Activated CD4-positive, alpha-beta T cell treated with anti-CD3 and anti-CD28 coated beads for 36 hours (primary cell): ENCODE results near the gene GPC6. TPM values are rescaled to one million over a fixed set of nuclear protein-coding genes. Genes with fewer than 3 reads are reported as not detected.

Experiments used
- ATAC-seq: fragments of 200-7000 bp; cut with Tn5 transposase; one replicate; pipeline ENCODE4 v1.10.0; 2021; ENCODE audit warnings: mild to moderate bottlenecking, moderate library complexity
- CTCF ChIA-PET: fragments of 350-600 bp; sonication (Branson Sonifier 250); formaldehyde crosslinking; loops from one replicate; lab custom pipeline; 2021; ENCODE audit warnings: antibody characterized with exemption; lab: Charles Lee
- POLR2A ChIA-PET: fragments of 350-600 bp; sonication (Branson Sonifier 250); formaldehyde crosslinking; loops from one replicate; lab custom pipeline; 2021; ENCODE audit warnings: antibody characterized with exemption, inconsistent platforms; lab: Charles Lee
- DNase-seq: peaks from one replicate; pipeline ENCODE4 v3.0.0-alpha.2; 2020
- H3K27ac Mint-ChIP-seq: one replicate; pipeline ENCODE4 v1.8.0; 2021; ENCODE audit warnings: mixed read lengths
- H3K27me3 Mint-ChIP-seq: one replicate; pipeline ENCODE4 v1.8.0; 2021; ENCODE audit warnings: mixed read lengths
- H3K36me3 Mint-ChIP-seq: one replicate; pipeline ENCODE4 v1.8.0; 2021; ENCODE audit warnings: low read depth, mixed read lengths
- H3K4me1 Mint-ChIP-seq: one replicate; pipeline ENCODE4 v1.8.0; 2021; ENCODE audit warnings: mixed read lengths
- H3K4me3 Mint-ChIP-seq: one replicate; pipeline ENCODE4 v1.8.0; 2021; ENCODE audit warnings: mild to moderate bottlenecking, moderate library complexity, mixed read lengths
- H3K9me3 Mint-ChIP-seq: one replicate; pipeline ENCODE4 v1.8.0; 2021; ENCODE audit warnings: low read depth, mixed read lengths
- intact Hi-C, 2 experiments: fragments of 100-400 bp; cut with DNase I in 1 of 2; cut with micrococcal nuclease in 1 of 2; formaldehyde crosslinking; loops; one replicate each; pipeline versions ENCODE4 v1.14.2 to v1.15.1; 2022 to 2024; cut with DNase I, micrococcal nuclease
- total RNA-seq, 2 experiments: library from RNA; stranded (reverse); gene quantifications; one replicate each; pipeline ENCODE4 v1.2.3, GENCODE V29; 2021

The GPC6 gene
- total RNA-seq, 2 experiments from 2014 or later: not detected

GRCh38 chr13:94239135-94239534 is 1012.5 kb downstream of the GPC6 start:
- Mint-ChIP-seq H3K9me3 (no peaks in the 10 kb centered on the region), H3K4me1 (peaks cover 40% of the 10 kb centered on the region), H3K27me3 (no peaks in the 10 kb centered on the region), H3K27ac (no peak overlapping the region), H3K36me3 (no peaks in the 10 kb centered on the region), H3K4me3 (no peak overlapping the region)
- CTCF ChIA-PET: interaction anchor here (0.6 to 2.0 kb wide), 3 partner anchors 21 to 607 kb away, joined by 3 to 5 read pairs (median 3); no protein-coding TSS in a partner anchor
- POLR2A ChIA-PET: interaction anchor here (0.5 kb wide), 1 partner anchor 9 kb away, joined by 3 read pairs; no protein-coding TSS in a partner anchor
- intact Hi-C loops: loop anchor here (1.0 to 10.0 kb wide), 5 partner anchors 113 to 445 kb away; partner anchors contain the start of gene GPR180 (in 1 of the 2)
- ATAC-seq (peak; percentile 68), DNase-seq (peak; percentile 23)

- H3K27ac Mint-ChIP-seq: no peak overlapping the region
- CTCF ChIA-PET: no interaction called here
- no peaks in the 10 kb centered on the region for H3K27me3 Mint-ChIP-seq
- H3K4me3 Mint-ChIP-seq: no peak overlapping the region
- H3K4me1 Mint-ChIP-seq: peaks cover 26% of the 10 kb centered on the region
- H3K9me3 Mint-ChIP-seq: peaks cover 2% of the 10 kb centered on the region
- POLR2A ChIA-PET: no interaction called here
- ATAC-seq (no peak), DNase-seq (no peak)
- no peaks in the 10 kb centered on the region for H3K36me3 Mint-ChIP-seq
- intact Hi-C loops: no loop called here
These were observed 1015.9 kb downstream of the GPC6 start for GRCh38 chr13:94242554-94242953.

GRCh38 chr13:94243551-94243950 is 1016.9 kb downstream of the GPC6 start:
- no peaks in the 10 kb centered on the region for H3K36me3 Mint-ChIP-seq
- DNase-seq (no peak), ATAC-seq (no peak)
- intact Hi-C loops: no loop called here
- H3K27ac Mint-ChIP-seq: no peak overlapping the region
- no peak overlapping the region for H3K4me3 Mint-ChIP-seq
- H3K4me1 Mint-ChIP-seq: peaks cover 19% of the 10 kb centered on the region
- POLR2A ChIA-PET: no interaction called here
- CTCF ChIA-PET: no interaction called here
- peaks cover 2% of the 10 kb centered on the region for H3K9me3 Mint-ChIP-seq
- no peaks in the 10 kb centered on the region for H3K27me3 Mint-ChIP-seq

GRCh38 chr13:94246495-94246894 is 1019.9 kb downstream of the GPC6 start:
- ATAC-seq (no peak), DNase-seq (no peak)
- no peak overlapping the region for H3K27ac Mint-ChIP-seq
- peaks cover 8% of the 10 kb centered on the region for H3K4me1 Mint-ChIP-seq
- CTCF ChIA-PET: no interaction called here
- no peaks in the 10 kb centered on the region for H3K36me3 Mint-ChIP-seq
- H3K4me3 Mint-ChIP-seq: no peak overlapping the region
- H3K27me3 Mint-ChIP-seq: peaks cover 3% of the 10 kb centered on the region
- H3K9me3 Mint-ChIP-seq: peaks cover 7% of the 10 kb centered on the region
- POLR2A ChIA-PET: no interaction called here
- intact Hi-C loops: no loop called here

- Mint-ChIP-seq H3K9me3 (peaks cover 7% of the 10 kb centered on the region), H3K27me3 (peaks cover 3% of the 10 kb centered on the region), H3K4me1 (peaks cover 8% of the 10 kb centered on the region), H3K4me3 (no peak overlapping the region), H3K36me3 (no peaks in the 10 kb centered on the region), H3K27ac (no peak overlapping the region)
- ATAC-seq: no peak
- POLR2A ChIA-PET: interaction anchor here (0.8 kb wide), 1 partner anchor 9 kb away, joined by 3 read pairs; no protein-coding TSS in a partner anchor
- intact Hi-C loops: no loop called here
- no peak for DNase-seq
- CTCF ChIA-PET: no interaction called here
These were observed 1021.3 kb downstream of the GPC6 start for GRCh38 chr13:94247890-94248289.

- ChIA-PET CTCF (interaction anchor here (1.2 kb wide), 1 partner anchor 141 kb away, joined by 4 read pairs; no protein-coding TSS in a partner anchor), POLR2A (no interaction called here)
- Mint-ChIP-seq H3K9me3 (peaks cover 7% of the 10 kb centered on the region), H3K36me3 (no peaks in the 10 kb centered on the region), H3K27me3 (peaks cover 3% of the 10 kb centered on the region), H3K4me1 (peaks cover 6% of the 10 kb centered on the region), H3K4me3 (no peak overlapping the region), H3K27ac (no peak overlapping the region)
- ATAC-seq: no peak
- no peak for DNase-seq
- intact Hi-C loops: no loop called here
These were observed 1022.0 kb downstream of the GPC6 start for GRCh38 chr13:94248454-94249228.

GRCh38 chr13:94249512-94249911 is 1022.9 kb downstream of the GPC6 start:
- POLR2A ChIA-PET: no interaction called here
- CTCF ChIA-PET: interaction anchor here (1.2 kb wide), 1 partner anchor 140 kb away, joined by 4 read pairs; no protein-coding TSS in a partner anchor
- H3K4me3 Mint-ChIP-seq: no peak overlapping the region
- H3K27me3 Mint-ChIP-seq: peaks cover 3% of the 10 kb centered on the region
- H3K4me1 Mint-ChIP-seq: peaks cover 6% of the 10 kb centered on the region
- H3K9me3 Mint-ChIP-seq: peaks cover 7% of the 10 kb centered on the region
- DNase-seq (no peak), ATAC-seq (no peak)
- intact Hi-C loops: no loop called here
- H3K36me3 Mint-ChIP-seq: no peaks in the 10 kb centered on the region
- H3K27ac Mint-ChIP-seq: no peak overlapping the region

- Mint-ChIP-seq H3K9me3 (peaks cover 7% of the 10 kb centered on the region), H3K27ac (no peak overlapping the region), H3K4me1 (peaks cover 8% of the 10 kb centered on the region), H3K27me3 (peaks cover 3% of the 10 kb centered on the region), H3K36me3 (no peaks in the 10 kb centered on the region), H3K4me3 (no peak overlapping the region)
- ChIA-PET CTCF (interaction anchor here (0.6 to 0.8 kb wide), 3 partner anchors 9 to 298 kb away, joined by 3 to 6 read pairs (median 4); no protein-coding TSS in a partner anchor), POLR2A (no interaction called here)
- no peak for ATAC-seq
- no peak for DNase-seq
- intact Hi-C loops: no loop called here
These were observed 1025.4 kb downstream of the GPC6 start for GRCh38 chr13:94251831-94252608.

GRCh38 chr13:94254737-94255136 is 1028.1 kb downstream of the GPC6 start:
- POLR2A ChIA-PET: interaction anchor here (0.7 kb wide), 1 partner anchor 148 kb away, joined by 3 read pairs; no protein-coding TSS in a partner anchor
- intact Hi-C loops: no loop called here
- H3K27ac Mint-ChIP-seq: no peak overlapping the region
- H3K4me1 Mint-ChIP-seq: peaks cover 3% of the 10 kb centered on the region
- H3K36me3 Mint-ChIP-seq: no peaks in the 10 kb centered on the region
- H3K4me3 Mint-ChIP-seq: no peak overlapping the region
- peaks cover 3% of the 10 kb centered on the region for H3K27me3 Mint-ChIP-seq
- H3K9me3 Mint-ChIP-seq: peaks cover 5% of the 10 kb centered on the region
- DNase-seq (no peak), ATAC-seq (no peak)
- CTCF ChIA-PET: no interaction called here

- H3K4me3 Mint-ChIP-seq: no peak overlapping the region
- POLR2A ChIA-PET: no interaction called here
- H3K27ac Mint-ChIP-seq: no peak overlapping the region
- CTCF ChIA-PET: interaction anchor here (0.8 kb wide), 1 partner anchor 23 kb away, joined by 4 read pairs; no protein-coding TSS in a partner anchor
- no peaks in the 10 kb centered on the region for H3K36me3 Mint-ChIP-seq
- DNase-seq (no peak), ATAC-seq (no peak)
- intact Hi-C loops: no loop called here
- H3K27me3 Mint-ChIP-seq: no peaks in the 10 kb centered on the region
- H3K4me1 Mint-ChIP-seq: peaks cover 3% of the 10 kb centered on the region
- no peaks in the 10 kb centered on the region for H3K9me3 Mint-ChIP-seq
These were observed 1030.1 kb downstream of the GPC6 start for GRCh38 chr13:94256721-94257120.

GRCh38 chr13:94259984-94260383 is 1033.4 kb downstream of the GPC6 start:
- Mint-ChIP-seq H3K9me3 (no peaks in the 10 kb centered on the region), H3K4me1 (peaks cover 3% of the 10 kb centered on the region), H3K27me3 (no peaks in the 10 kb centered on the region), H3K36me3 (no peaks in the 10 kb centered on the region), H3K4me3 (no peak overlapping the region), H3K27ac (no peak overlapping the region)
- ChIA-PET CTCF (interaction anchor here (0.6 kb wide), 1 partner anchor 11 kb away, joined by 3 read pairs; no protein-coding TSS in a partner anchor), POLR2A (no interaction called here)
- intact Hi-C loops: no loop called here
- ATAC-seq (no peak), DNase-seq (no peak)
